ENCODE results near the gene SYT11. TPM values are rescaled to one million over a fixed set of nuclear protein-coding genes. Genes with fewer than 3 reads are reported as not detected.
A peak's percentile ranks its signal among the peaks of the same experiment; 100 is the strongest.
"Not testable (repeated sequence)": the region's sequence is repeated elsewhere in the genome, so short reads cannot be mapped to it uniquely, and the experiment has no call there.

The SYT11 gene
- total RNA-seq, 2 experiments from 2014 or later, result 17.1 to 29.9 TPM

- Mint-ChIP-seq H3K27me3 (no peaks in the 10 kb centered on the region), H3K4me1 (peaks cover 23% of the 10 kb centered on the region), H3K9me3 (ENCODE audit: low read depth) (no peaks in the 10 kb centered on the region), H3K27ac (no peak overlapping the region), H3K4me3 (no peak overlapping the region), H3K36me3 (peaks cover 59% of the 10 kb centered on the region)
- DNase-seq (no peak), ATAC-seq (no peak)
- CTCF ChIA-PET, result no interaction called here
These were observed 54.8 kb downstream of the SYT11 start for GRCh38 chr1:155913969-155914757.

- CTCF ChIA-PET, result interaction anchor here (0.7 to 1.2 kb wide), 3 partner anchors 11 to 83 kb away, joined by 3 read pairs; no protein-coding TSS in a partner anchor
- Mint-ChIP-seq H3K27me3 (no peaks in the 10 kb centered on the region), H3K4me1 (peaks cover 9% of the 10 kb centered on the region), H3K9me3 (ENCODE audit: low read depth) (no peaks in the 10 kb centered on the region), H3K4me3 (no peak overlapping the region), H3K36me3 (peaks cover 65% of the 10 kb centered on the region), H3K27ac (no peak overlapping the region)
- ATAC-seq, result no peak
- DNase-seq, result no peak
These were observed 59.3 kb downstream of the SYT11 start for GRCh38 chr1:155918660-155919059.

GRCh38 chr1:155919801-155920200 lies 60.4 kb downstream of the SYT11 start:
- DNase-seq, result no peak
- Mint-ChIP-seq H3K27ac (no peak overlapping the region), H3K36me3 (peaks cover 58% of the 10 kb centered on the region), H3K4me3 (no peak overlapping the region), H3K9me3 (ENCODE audit: low read depth) (no peaks in the 10 kb centered on the region), H3K27me3 (no peaks in the 10 kb centered on the region), H3K4me1 (peaks cover 9% of the 10 kb centered on the region)
- ATAC-seq, result no peak
- CTCF ChIA-PET, result no interaction called here

GRCh38 chr1:155920717-155921116 lies 61.4 kb downstream of the SYT11 start:
- H3K27ac Mint-ChIP-seq, result no peak overlapping the region
- no peaks in the 10 kb centered on the region for H3K9me3 Mint-ChIP-seq (ENCODE audit: low read depth)
- H3K36me3 Mint-ChIP-seq, result peaks cover 61% of the 10 kb centered on the region
- DNase-seq (no peak), ATAC-seq (no peak)
- H3K4me1 Mint-ChIP-seq, result peaks cover 9% of the 10 kb centered on the region
- CTCF ChIA-PET, result interaction anchor here (0.5 to 1.1 kb wide), 3 partner anchors 9 to 131 kb away, joined by 3 read pairs; no protein-coding TSS in a partner anchor
- H3K4me3 Mint-ChIP-seq, result no peak overlapping the region
- H3K27me3 Mint-ChIP-seq, result no peaks in the 10 kb centered on the region

- CTCF ChIA-PET, result interaction anchor here (1.6 kb wide), 1 partner anchor 675 kb away, joined by 3 read pairs; no protein-coding TSS in a partner anchor
- Mint-ChIP-seq H3K4me3 (no peak overlapping the region), H3K27ac (no peak overlapping the region), H3K4me1 (peaks cover 24% of the 10 kb centered on the region), H3K36me3 (peaks cover 63% of the 10 kb centered on the region), H3K27me3 (no peaks in the 10 kb centered on the region), H3K9me3 (ENCODE audit: low read depth) (no peaks in the 10 kb centered on the region)
- DNase-seq (no peak), ATAC-seq (no peak)
These were observed 66.1 kb downstream of the SYT11 start for GRCh38 chr1:155925506-155925905.

- Mint-ChIP-seq H3K4me1 (peaks cover 45% of the 10 kb centered on the region), H3K36me3 (peaks cover 58% of the 10 kb centered on the region), H3K4me3 (no peak overlapping the region), H3K9me3 (ENCODE audit: low read depth) (no peaks in the 10 kb centered on the region), H3K27ac (no peak overlapping the region), H3K27me3 (no peaks in the 10 kb centered on the region)
- DNase-seq, result no peak
- ATAC-seq, result no peak
- CTCF ChIA-PET, result interaction anchor here (0.9 to 1.8 kb wide), 3 partner anchors 10 to 14 kb away, joined by 3 to 9 read pairs (median 3); no protein-coding TSS in a partner anchor
These were observed 69.7 kb downstream of the SYT11 start for GRCh38 chr1:155929057-155929456.

- peak overlapping the region; percentile 58 for H3K4me3 Mint-ChIP-seq
- H3K36me3 Mint-ChIP-seq, result peaks cover 53% of the 10 kb centered on the region
- CTCF ChIA-PET, result interaction anchor here (0.7 to 2.4 kb wide), 6 partner anchors 8 to 59 kb away, joined by 3 to 9 read pairs (median 4); no protein-coding TSS in a partner anchor
- DNase-seq; ATAC-seq; H3K27me3 Mint-ChIP-seq; H3K9me3 Mint-ChIP-seq (ENCODE audit: low read depth); H3K27ac Mint-ChIP-seq: not testable (repeated sequence)
- H3K4me1 Mint-ChIP-seq, result peaks cover 45% of the 10 kb centered on the region
These were observed 71.4 kb downstream of the SYT11 start for GRCh38 chr1:155930725-155931124.

GRCh38 chr1:155931332-155932038 lies 72.1 kb downstream of the SYT11 start:
- CTCF ChIA-PET, result interaction anchor here (0.7 to 4.5 kb wide), 8 partner anchors 9 to 74 kb away, joined by 3 to 56 read pairs (median 6); partner anchors contain the start of gene ARHGEF2
- Mint-ChIP-seq H3K27ac (peak overlapping the region; percentile 61), H3K4me1 (peaks cover 49% of the 10 kb centered on the region), H3K36me3 (peaks cover 48% of the 10 kb centered on the region), H3K4me3 (peak overlapping the region; percentile 58), H3K9me3 (ENCODE audit: low read depth) (no peaks in the 10 kb centered on the region), H3K27me3 (no peaks in the 10 kb centered on the region)
- DNase-seq (no peak), ATAC-seq (no peak)

- Mint-ChIP-seq H3K4me1 (peaks cover 46% of the 10 kb centered on the region), H3K27me3 (no peaks in the 10 kb centered on the region), H3K27ac (peak overlapping the region; percentile 48), H3K36me3 (peaks cover 42% of the 10 kb centered on the region), H3K4me3 (peak overlapping the region; percentile 58), H3K9me3 (ENCODE audit: low read depth) (no peaks in the 10 kb centered on the region)
- CTCF ChIA-PET, result interaction anchor here (0.8 to 4.5 kb wide), 8 partner anchors 8 to 73 kb away, joined by 3 to 56 read pairs (median 11); partner anchors contain the start of gene ARHGEF2
- no peak for DNase-seq
- ATAC-seq, result no peak
These were observed 72.7 kb downstream of the SYT11 start for GRCh38 chr1:155932081-155932480.

- DNase-seq, result no peak
- H3K9me3 Mint-ChIP-seq (ENCODE audit: low read depth), result no peaks in the 10 kb centered on the region
- CTCF ChIA-PET, result interaction anchor here (0.8 to 4.5 kb wide), 10 partner anchors 8 to 140 kb away, joined by 3 to 56 read pairs (median 11); partner anchors contain the start of gene ARHGEF2
- ATAC-seq, result no peak
- H3K36me3 Mint-ChIP-seq, result peaks cover 39% of the 10 kb centered on the region
- no peaks in the 10 kb centered on the region for H3K27me3 Mint-ChIP-seq
- H3K27ac Mint-ChIP-seq, result peak overlapping the region; percentile 49
- peak overlapping the region; percentile 58 for H3K4me3 Mint-ChIP-seq
- peaks cover 46% of the 10 kb centered on the region for H3K4me1 Mint-ChIP-seq
These were observed 73.1 kb downstream of the SYT11 start for GRCh38 chr1:155932487-155932886.

GRCh38 chr1:155933591-155934096 lies 74.3 kb downstream of the SYT11 start:
- Mint-ChIP-seq H3K36me3 (peaks cover 33% of the 10 kb centered on the region), H3K27ac (no peak overlapping the region), H3K9me3 (ENCODE audit: low read depth) (no peaks in the 10 kb centered on the region), H3K4me3 (no peak overlapping the region), H3K27me3 (no peaks in the 10 kb centered on the region), H3K4me1 (peaks cover 48% of the 10 kb centered on the region)
- ATAC-seq, result no peak
- CTCF ChIA-PET, result interaction anchor here (0.8 to 4.5 kb wide), 11 partner anchors 12 to 133 kb away, joined by 3 to 56 read pairs (median 14); partner anchors contain the start of gene ARHGEF2
- DNase-seq, result no peak

- H3K27ac Mint-ChIP-seq, result no peak within 1 kb of the TSS
- ATAC-seq (peak; percentile 96), DNase-seq (peak; percentile 98)
- no peaks in the 10 kb centered on the region for H3K27me3 Mint-ChIP-seq
- H3K4me3 Mint-ChIP-seq, result no peak within 1 kb of the TSS
- H3K36me3 Mint-ChIP-seq, result peaks cover 28% of the 10 kb centered on the region
- H3K4me1 Mint-ChIP-seq, result peaks cover 45% of the 10 kb centered on the region
- no peaks in the 10 kb centered on the region for H3K9me3 Mint-ChIP-seq (ENCODE audit: low read depth)
- CTCF ChIA-PET, result interaction anchor here (0.9 to 4.5 kb wide), 10 partner anchors 11 to 132 kb away, joined by 3 to 56 read pairs (median 15); partner anchors contain the start of gene ARHGEF2
These were observed 74.9 kb downstream of the SYT11 start, which contains the start of gene KHDC4 for GRCh38 chr1:155934097-155934935. KHDC4 (minus strand) TSS chr1:155934413; CDS start chr1:155934373, 40 bp downstream.

Measured in activated CD8-positive, alpha-beta memory T cell treated with anti-CD3 and anti-CD28 coated beads, Interleukin-2, amount 10 ng/mL, durations not matched to agents 7 days and 5 days (primary cell).